DND-41 (cell line): ENCODE measurements around the gene AP3D1.

Experiments
- ATAC-seq: fragments of 200-7000 bp; cut with Tn5 transposase; 3 replicates; pipeline ENCODE4 v1.9.1; 2021; ENCODE audit warnings: low read depth; ENCODE audit not compliant: insufficient read depth
- DNase-seq: peaks from one replicate; pipeline ENCODE4 v3.0.0-alpha.2; 2020
- H2AFZ ChIP-seq: 2 replicates; pipeline ENCODE4 v1.6.0; 2012; ENCODE audit warnings: low read depth, low read length
- H3K27ac ChIP-seq: 2 replicates; pipeline ENCODE4 v1.5.1; 2012; ENCODE audit warnings: low read length, inconsistent platforms
- H3K27me3 ChIP-seq: fragments of 200-600 bp; sonication (generic); 2 replicates; pipeline ENCODE4 v1.6.0; 2012; ENCODE audit warnings: low read length, mild to moderate bottlenecking, inconsistent platforms; ENCODE audit not compliant: insufficient read depth, poor library complexity
- H3K36me3 ChIP-seq: 2 replicates; pipeline ENCODE4 v1.5.1; 2012; ENCODE audit warnings: low read length, inconsistent platforms; ENCODE audit not compliant: insufficient read depth
- H3K4me1 ChIP-seq: 2 replicates; pipeline ENCODE4 v1.5.1; 2012; ENCODE audit warnings: mild to moderate bottlenecking, low read length; ENCODE audit not compliant: insufficient read depth
- H3K4me2 ChIP-seq: 2 replicates; pipeline ENCODE4 v1.6.0; 2012; ENCODE audit warnings: mild to moderate bottlenecking, moderate library complexity, low read length, inconsistent platforms; ENCODE audit not compliant: insufficient read depth
- H3K4me3 ChIP-seq, 2 experiments: fragments of 200-600 bp in 1 of 2; shearing (Covaris generic) in 1 of 2; 2 replicates each; pipeline ENCODE4 v1.5.1; 2012 to 2016; ENCODE audit warnings: inconsistent platforms in 2 of 2, low read length in 2 of 2, mild to moderate bottlenecking in 2 of 2, low read depth in 1 of 2, moderate library complexity in 1 of 2
- H3K79me2 ChIP-seq: 2 replicates; pipeline ENCODE4 v1.6.0; 2012; ENCODE audit warnings: low read length, inconsistent platforms; ENCODE audit not compliant: insufficient read depth
- H3K9ac ChIP-seq: 2 replicates; pipeline ENCODE4 v1.6.0; 2012; ENCODE audit warnings: low read depth, mild to moderate bottlenecking, inconsistent platforms, low read length, moderate library complexity
- H3K9me3 ChIP-seq: 2 replicates; pipeline ENCODE4 v1.5.1; 2012; ENCODE audit warnings: low read length, moderate library complexity, mild to moderate bottlenecking, inconsistent platforms; ENCODE audit not compliant: insufficient read depth, severe bottlenecking
- H4K20me1 ChIP-seq: 2 replicates; pipeline ENCODE4 v1.6.0; 2012; ENCODE audit warnings: low read length; ENCODE audit not compliant: insufficient read depth
- EZH2 ChIP-seq: IDR thresholded peaks from 3 replicates; pipeline ENCODE4 v1.6.1; 2012; ENCODE audit warnings: borderline replicate concordance, low read depth, mild to moderate bottlenecking, moderate library complexity, low read length, inconsistent platforms; ENCODE audit not compliant: severe bottlenecking
- TF ChIP-seq, protein P1 (sequence below): IDR thresholded peaks from 2 replicates; pipeline ENCODE4 v1.5.1; 2012; ENCODE audit warnings: borderline replicate concordance, low read length, moderate library complexity, mild to moderate bottlenecking; ENCODE audit not compliant: poor library complexity, severe bottlenecking; ENCODE audit errors: extremely low read depth

AP3D1 gene

DNA sequence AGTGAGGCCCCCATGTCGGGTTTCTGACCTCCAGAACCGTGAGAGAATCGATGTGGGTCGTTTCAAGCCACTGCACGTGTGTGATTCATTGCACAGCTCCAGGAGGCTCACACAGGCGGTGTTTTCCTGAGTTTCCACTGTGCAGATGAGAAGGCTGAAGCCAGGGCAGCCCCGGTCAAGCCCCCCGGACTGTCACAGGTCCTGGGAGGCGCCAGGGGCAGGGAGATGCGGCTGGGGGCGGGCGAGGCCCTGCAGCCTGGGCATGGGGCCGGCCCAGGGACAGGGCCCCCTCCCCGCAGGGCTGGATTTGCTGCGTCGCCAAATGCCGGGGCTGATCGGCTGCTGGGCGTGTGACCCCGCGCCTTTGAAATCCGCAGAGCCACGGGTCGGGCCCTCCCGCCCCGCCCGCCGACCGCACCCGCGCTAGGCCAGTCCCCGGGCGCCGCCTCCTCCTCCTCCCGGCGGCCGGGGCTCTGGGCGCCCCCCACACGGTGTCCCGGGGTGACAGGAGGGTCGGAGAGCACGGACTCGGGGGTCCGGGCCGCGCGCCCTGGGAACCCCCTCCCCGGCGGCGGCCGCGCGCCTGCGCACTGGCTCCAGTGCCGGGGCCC lies 90.4 kb downstream of the AP3D1 start:
- Histone ChIP-seq H3K36me3 (no peaks in the 10 kb centered on the region), H3K4me3 (peak overlapping the region; percentile 62 to 67; a peak in 3 of 4 replicates), H2AFZ (peak overlapping the region; percentile 68), H3K27ac (peak overlapping the region; percentile 82), H3K79me2 (peaks cover 12% of the 10 kb centered on the region), H3K4me2 (peak overlapping the region; percentile 95), H3K27me3 (no peaks in the 10 kb centered on the region), H3K9me3 (no peaks in the 10 kb centered on the region), H3K4me1 (peaks cover 41% of the 10 kb centered on the region), H3K9ac (peak overlapping the region; percentile 64), H4K20me1 (no peaks in the 10 kb centered on the region)
- peak; percentile 44 for ATAC-seq
- TF ChIP-seq, protein P1, sequence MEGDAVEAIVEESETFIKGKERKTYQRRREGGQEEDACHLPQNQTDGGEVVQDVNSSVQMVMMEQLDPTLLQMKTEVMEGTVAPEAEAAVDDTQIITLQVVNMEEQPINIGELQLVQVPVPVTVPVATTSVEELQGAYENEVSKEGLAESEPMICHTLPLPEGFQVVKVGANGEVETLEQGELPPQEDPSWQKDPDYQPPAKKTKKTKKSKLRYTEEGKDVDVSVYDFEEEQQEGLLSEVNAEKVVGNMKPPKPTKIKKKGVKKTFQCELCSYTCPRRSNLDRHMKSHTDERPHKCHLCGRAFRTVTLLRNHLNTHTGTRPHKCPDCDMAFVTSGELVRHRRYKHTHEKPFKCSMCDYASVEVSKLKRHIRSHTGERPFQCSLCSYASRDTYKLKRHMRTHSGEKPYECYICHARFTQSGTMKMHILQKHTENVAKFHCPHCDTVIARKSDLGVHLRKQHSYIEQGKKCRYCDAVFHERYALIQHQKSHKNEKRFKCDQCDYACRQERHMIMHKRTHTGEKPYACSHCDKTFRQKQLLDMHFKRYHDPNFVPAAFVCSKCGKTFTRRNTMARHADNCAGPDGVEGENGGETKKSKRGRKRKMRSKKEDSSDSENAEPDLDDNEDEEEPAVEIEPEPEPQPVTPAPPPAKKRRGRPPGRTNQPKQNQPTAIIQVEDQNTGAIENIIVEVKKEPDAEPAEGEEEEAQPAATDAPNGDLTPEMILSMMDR: no peak
- DNase-seq: no peak

DNA sequence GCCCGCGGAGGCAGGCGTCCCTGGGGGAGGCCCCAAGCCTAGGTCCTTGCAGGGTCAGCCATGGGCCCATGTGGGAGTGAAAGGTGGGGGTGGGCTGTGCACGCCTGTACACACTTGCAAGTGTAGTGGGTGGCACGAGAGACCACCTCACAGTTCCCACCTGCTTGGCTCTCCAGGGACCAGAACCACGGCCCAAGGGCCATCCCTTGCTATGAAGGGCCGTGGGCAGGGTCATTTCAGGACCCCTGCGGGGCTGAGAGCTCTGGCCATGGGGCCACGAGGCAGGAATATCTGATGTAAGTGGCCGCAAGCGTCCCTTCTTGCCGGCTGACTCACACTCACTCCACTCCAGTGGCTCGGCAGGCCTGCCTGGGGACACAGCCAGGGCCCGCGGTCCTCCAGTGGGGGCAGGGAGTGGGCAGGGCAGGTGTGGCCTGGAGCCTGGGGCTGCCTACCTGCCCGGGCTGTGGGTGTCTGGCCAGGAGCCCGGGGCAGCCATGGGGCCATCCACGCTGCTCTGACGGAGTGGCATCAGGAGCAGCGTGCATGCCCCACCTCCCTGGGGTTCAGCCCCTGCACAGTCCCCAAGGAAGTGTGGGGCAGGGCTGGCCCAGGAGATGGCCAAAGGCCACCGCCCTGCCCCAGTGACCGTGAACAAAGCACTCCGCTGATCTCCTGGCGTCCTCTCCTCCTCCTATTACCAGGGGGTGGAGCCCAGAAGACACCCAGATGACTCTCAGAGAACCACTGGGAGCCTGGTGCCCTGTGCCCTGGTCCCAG lies 91.8 kb downstream of the AP3D1 start:
- Histone ChIP-seq H3K4me1 (peaks cover 43% of the 10 kb centered on the region), H3K9me3 (no peaks in the 10 kb centered on the region), H3K9ac (peak overlapping the region; percentile 64; the same call in 1 of the 2 replicates), H2AFZ (no peak overlapping the region), H3K36me3 (no peaks in the 10 kb centered on the region), H4K20me1 (no peaks in the 10 kb centered on the region), H3K4me2 (peak overlapping the region; percentile 95), H3K79me2 (peaks cover 12% of the 10 kb centered on the region), H3K27ac (peak overlapping the region; percentile 82), H3K27me3 (no peaks in the 10 kb centered on the region), H3K4me3 (peak overlapping the region in 1 of 2 experiments; percentile 62; a peak in 1 of 4 replicates)
- TF ChIP-seq, protein P1: no peak
- TF ChIP-seq EZH2: no peak
- DNase-seq (no peak), ATAC-seq (no peak)

DNA sequence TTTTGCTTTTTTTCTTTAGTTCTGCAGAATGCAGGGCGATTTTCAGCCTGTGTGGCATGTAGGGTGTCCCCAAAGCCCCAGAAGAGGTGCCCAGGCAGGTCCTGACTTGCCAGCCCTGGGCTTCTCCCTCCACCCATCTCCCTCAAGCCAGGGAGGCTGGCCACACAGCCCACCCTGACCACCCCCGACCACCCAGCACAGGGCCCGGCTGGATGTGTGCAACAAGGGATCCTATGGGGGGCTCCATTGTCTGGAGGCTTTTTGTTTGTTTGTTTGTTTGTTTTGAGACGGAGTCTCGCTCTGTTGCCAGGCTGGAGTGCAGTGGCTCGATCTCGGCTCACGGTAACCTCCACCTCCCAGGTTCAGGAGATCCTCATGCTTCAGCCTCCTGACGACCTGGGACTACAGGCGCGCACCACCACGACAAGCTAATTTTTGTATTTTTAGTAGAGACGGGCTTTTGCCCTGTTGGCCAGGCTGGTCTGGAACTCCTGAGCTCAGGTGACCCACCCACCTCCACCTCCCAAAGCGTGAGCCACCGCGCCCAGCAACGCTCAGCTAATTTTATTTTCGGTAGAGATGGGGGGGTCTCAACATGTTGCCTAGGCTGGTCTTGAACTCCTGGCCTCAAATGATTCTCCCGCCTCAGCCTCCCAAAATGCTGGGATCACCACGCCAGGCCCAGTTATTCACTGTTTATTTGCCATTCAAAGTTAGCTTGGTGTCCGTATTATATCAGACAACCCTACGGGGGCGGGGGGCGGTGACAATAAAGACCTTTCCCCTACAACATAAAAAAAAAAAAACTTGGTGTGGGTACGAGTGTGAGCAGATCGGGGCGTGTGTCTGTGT lies 92.6 kb downstream of the AP3D1 start:
- Histone ChIP-seq H2AFZ (no peak overlapping the region), H4K20me1 (no peaks in the 10 kb centered on the region), H3K4me2 (no peak overlapping the region)

More for the DNA sequence above, 92.6 kb downstream of the AP3D1 start:
- Histone ChIP-seq H3K79me2 (peaks cover 12% of the 10 kb centered on the region), H3K9ac (no peak overlapping the region), H3K9me3 (no peaks in the 10 kb centered on the region), H3K36me3 (no peaks in the 10 kb centered on the region), H3K4me1 (peaks cover 43% of the 10 kb centered on the region), H3K4me3 (no peak overlapping the region), H3K27me3 (no peaks in the 10 kb centered on the region), H3K27ac (no peak overlapping the region)
- DNase-seq (no peak), ATAC-seq (no peak)
- TF ChIP-seq, protein P1: no peak
- TF ChIP-seq EZH2: no peak
